OCI-LY3 (cell line): ENCODE results near the gene UPK3A.

Source experiments
- EZH2phosphoT487 ChIP-seq: fragments of 200-600 bp; shearing (Covaris generic); IDR thresholded peaks from 2 replicates; pipeline ENCODE4 v1.6.1; 2018; ENCODE audit warnings: antibody characterized with exemption, mixed run types, low read depth
- TF ChIP-seq, protein P1 (sequence below): fragments of 200-600, 300-600 bp; sonication (generic); IDR thresholded peaks from 2 replicates; pipeline ENCODE4 v1.5.1; 2014; ENCODE audit warnings: antibody characterized with exemption, low read length, low read depth

- TF ChIP-seq, protein P1, sequence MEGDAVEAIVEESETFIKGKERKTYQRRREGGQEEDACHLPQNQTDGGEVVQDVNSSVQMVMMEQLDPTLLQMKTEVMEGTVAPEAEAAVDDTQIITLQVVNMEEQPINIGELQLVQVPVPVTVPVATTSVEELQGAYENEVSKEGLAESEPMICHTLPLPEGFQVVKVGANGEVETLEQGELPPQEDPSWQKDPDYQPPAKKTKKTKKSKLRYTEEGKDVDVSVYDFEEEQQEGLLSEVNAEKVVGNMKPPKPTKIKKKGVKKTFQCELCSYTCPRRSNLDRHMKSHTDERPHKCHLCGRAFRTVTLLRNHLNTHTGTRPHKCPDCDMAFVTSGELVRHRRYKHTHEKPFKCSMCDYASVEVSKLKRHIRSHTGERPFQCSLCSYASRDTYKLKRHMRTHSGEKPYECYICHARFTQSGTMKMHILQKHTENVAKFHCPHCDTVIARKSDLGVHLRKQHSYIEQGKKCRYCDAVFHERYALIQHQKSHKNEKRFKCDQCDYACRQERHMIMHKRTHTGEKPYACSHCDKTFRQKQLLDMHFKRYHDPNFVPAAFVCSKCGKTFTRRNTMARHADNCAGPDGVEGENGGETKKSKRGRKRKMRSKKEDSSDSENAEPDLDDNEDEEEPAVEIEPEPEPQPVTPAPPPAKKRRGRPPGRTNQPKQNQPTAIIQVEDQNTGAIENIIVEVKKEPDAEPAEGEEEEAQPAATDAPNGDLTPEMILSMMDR, result no peak
- TF ChIP-seq EZH2phosphoT487, result no peak
Observed at GRCh38 chr22:45320357-45320976, 35.7 kb downstream of the UPK3A start.
